Bronchus fibroblast of lung (primary cell): ENCODE data around the gene H1-8. TPM values are rescaled to one million over a fixed set of nuclear protein-coding genes. Genes with fewer than 3 reads are reported as not detected.

Source experiments
- total RNA-seq: library from RNA; depleted of rRNA; stranded (reverse); fragments of >200 nt; gene quantifications from 2 replicates; pipeline ENCODE4 v1.2.3, GENCODE V29; 2015

The H1-8 gene
- total RNA-seq = not detected in 2 replicates

GRCh38 chr3:129543156-129543790 lies at the start of gene H1-8:
TSS of gene H1-8 (plus strand) at chr3:129543175. CDS start at chr3:129543219, 44 bp downstream.

GRCh38 chr3:129528589-129529100 lies 14.3 kb upstream of the H1-8 start, which contains the start of gene RHO:
TSS of gene RHO (plus strand) at chr3:129528639. CDS start at chr3:129528734, 95 bp downstream.

Other genes starting within 250 kb of the H1-8 start
- 0.15 and 0.17 TPM in 2 replicates for gene EFCAB12, start 114.5 kb upstream of the H1-8 start, total RNA-seq
- 15.9 and 21.4 TPM in 2 replicates for gene MBD4, start 103.2 kb upstream of the H1-8 start, total RNA-seq
- 22.7 and 24.7 TPM in 2 replicates for gene IFT122, start 103.0 kb upstream of the H1-8 start, total RNA-seq
- gene RHO, start 14.5 kb upstream of the H1-8 start, total RNA-seq = not detected in 2 replicates
- 41.5 and 56.7 TPM in 2 replicates for gene PLXND1, start 63.5 kb downstream of the H1-8 start, total RNA-seq